IPS-18a (cell line): ENCODE measurements around the gene IL1F10.

Experiments used
- H3K27ac ChIP-seq: one replicate; pipeline ENCODE4 v1.5.1; 2013; ENCODE audit warnings: low read length
- H3K27me3 ChIP-seq: one replicate; pipeline ENCODE4 v1.6.1; 2013; ENCODE audit warnings: mild to moderate bottlenecking, low read length; ENCODE audit not compliant: control insufficient read depth, insufficient read depth
- H3K36me3 ChIP-seq: one replicate; pipeline ENCODE4 v1.6.1; 2013; ENCODE audit warnings: low read depth, low read length; ENCODE audit not compliant: control insufficient read depth
- H3K4me1 ChIP-seq: one replicate; pipeline ENCODE4 v1.6.1; 2013; ENCODE audit warnings: low read depth, low read length; ENCODE audit not compliant: control insufficient read depth
- H3K4me3 ChIP-seq: one replicate; pipeline ENCODE4 v1.5.1; 2013; ENCODE audit warnings: low read length
- H3K9ac ChIP-seq: one replicate; pipeline ENCODE4 v1.6.1; 2013; ENCODE audit warnings: mild to moderate bottlenecking, low read length, moderate library complexity
- H3K9me3 ChIP-seq: one replicate; pipeline ENCODE4 v1.6.1; 2013; ENCODE audit warnings: low read depth, low read length; ENCODE audit not compliant: control insufficient read depth

The IL1F10 gene

GRCh38 chr2:113117541-113118262 lies 49.9 kb downstream of the IL1F10 start:
- no peaks in the 10 kb centered on the region for H3K9me3 ChIP-seq
- no peaks in the 10 kb centered on the region for H3K27me3 ChIP-seq
- H3K36me3 ChIP-seq: no peaks in the 10 kb centered on the region
- no peak overlapping the region for H3K9ac ChIP-seq
- peaks cover 4% of the 10 kb centered on the region for H3K4me1 ChIP-seq
- no peak overlapping the region for H3K4me3 ChIP-seq
- H3K27ac ChIP-seq: no peak overlapping the region

DNA sequence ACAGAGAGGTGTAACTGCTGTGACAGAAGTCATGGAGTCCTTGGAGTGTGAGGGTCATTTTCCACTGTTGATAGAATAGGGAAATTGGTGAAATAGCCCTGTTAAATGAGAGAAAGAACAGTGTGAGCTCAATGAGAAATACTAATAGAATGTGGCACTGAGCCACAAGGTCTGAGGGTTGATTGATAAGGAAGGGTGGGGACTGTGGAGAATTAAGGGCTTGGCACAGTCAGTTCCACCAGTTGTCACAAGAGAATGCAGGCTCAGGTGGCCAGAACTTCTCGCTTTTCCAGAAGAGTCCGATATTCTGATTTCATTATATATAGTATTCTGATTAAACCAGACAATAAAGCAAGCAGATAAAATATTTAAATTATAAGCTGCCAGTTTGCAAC lies 50.5 kb downstream of the IL1F10 start:
- H3K9ac ChIP-seq: no peak overlapping the region
- no peaks in the 10 kb centered on the region for H3K36me3 ChIP-seq
- H3K9me3 ChIP-seq: no peaks in the 10 kb centered on the region
- no peaks in the 10 kb centered on the region for H3K27me3 ChIP-seq
- no peak overlapping the region for H3K27ac ChIP-seq
- no peaks in the 10 kb centered on the region for H3K4me1 ChIP-seq
- H3K4me3 ChIP-seq: no peak overlapping the region

DNA sequence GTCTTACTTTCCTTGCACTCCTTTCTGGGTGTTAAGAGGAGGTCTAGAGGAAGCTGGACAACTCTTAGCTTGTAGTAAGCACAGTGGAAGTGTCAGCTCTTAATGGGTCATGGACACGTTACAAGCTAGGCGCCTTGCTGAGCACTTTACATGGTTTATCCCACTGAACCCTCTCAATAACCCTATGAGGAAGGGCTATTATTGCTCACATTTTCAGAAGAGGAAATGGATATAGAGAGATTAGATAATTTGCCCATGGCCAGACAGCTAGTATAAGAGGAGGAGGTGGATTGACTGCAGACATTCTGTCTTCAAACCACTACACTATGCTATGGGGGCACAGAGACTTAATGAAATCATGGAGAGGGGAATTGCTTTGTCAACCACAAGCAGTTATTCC lies 51.3 kb downstream of the IL1F10 start:
- no peak overlapping the region for H3K9ac ChIP-seq
- H3K9me3 ChIP-seq: no peaks in the 10 kb centered on the region
- H3K36me3 ChIP-seq: no peaks in the 10 kb centered on the region
- H3K4me1 ChIP-seq: no peaks in the 10 kb centered on the region
- H3K27me3 ChIP-seq: no peaks in the 10 kb centered on the region
- no peak overlapping the region for H3K27ac ChIP-seq
- no peak overlapping the region for H3K4me3 ChIP-seq

DNA sequence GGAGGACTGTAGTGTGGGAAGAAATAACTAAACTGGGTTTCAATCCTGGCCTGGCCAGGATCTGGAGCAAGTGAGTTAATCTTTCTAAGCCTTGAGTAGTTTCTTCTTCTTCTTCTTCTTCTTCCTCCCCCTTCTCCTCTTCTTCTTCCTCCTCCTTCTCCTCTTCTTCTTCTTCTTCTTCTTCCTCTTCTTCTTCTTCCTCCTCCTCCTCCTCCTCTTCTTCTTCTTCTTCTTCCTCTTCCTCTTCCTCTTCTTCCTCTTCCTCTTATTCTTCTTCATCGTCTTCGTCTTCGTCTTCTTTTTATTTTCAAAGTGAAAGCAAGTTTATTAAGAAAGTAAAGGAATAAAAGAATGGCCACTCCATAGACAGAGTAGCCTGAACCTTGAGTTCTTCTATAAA lies 53.1 kb downstream of the IL1F10 start:
- no peak overlapping the region for H3K9ac ChIP-seq

GRCh38 chr2:113122364-113122763 lies 54.6 kb downstream of the IL1F10 start:
- Histone ChIP-seq H3K4me1 (no peaks in the 10 kb centered on the region), H3K4me3 (no peak overlapping the region), H3K27ac (no peak overlapping the region), H3K36me3 (no peaks in the 10 kb centered on the region), H3K27me3 (no peaks in the 10 kb centered on the region), H3K9ac (no peak overlapping the region), H3K9me3 (no peaks in the 10 kb centered on the region)

More for the DNA sequence above, 53.1 kb downstream of the IL1F10 start:
- H3K4me1 ChIP-seq: no peaks in the 10 kb centered on the region
- H3K27me3 ChIP-seq: no peaks in the 10 kb centered on the region
- no peaks in the 10 kb centered on the region for H3K36me3 ChIP-seq
- no peaks in the 10 kb centered on the region for H3K9me3 ChIP-seq
- H3K4me3 ChIP-seq: no peak overlapping the region
- no peak overlapping the region for H3K27ac ChIP-seq

DNA sequence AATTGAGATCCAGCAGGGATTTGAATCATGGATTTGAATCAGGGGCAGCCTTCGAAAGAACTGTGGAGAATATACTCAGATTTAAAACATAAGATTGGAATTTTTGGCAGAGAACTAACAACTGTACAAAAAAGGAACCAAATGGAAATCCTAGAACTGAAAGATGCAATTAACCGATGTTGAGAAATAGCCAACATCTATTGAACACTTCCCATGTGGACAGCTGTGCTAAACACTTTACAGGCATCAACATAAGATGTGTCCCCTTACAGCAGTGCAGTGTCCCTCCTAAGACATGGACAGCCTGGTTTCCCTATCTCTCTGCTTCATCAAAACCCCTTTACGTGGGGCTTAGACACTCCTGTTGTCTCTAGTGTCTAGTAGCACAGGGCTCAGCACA lies 56.0 kb downstream of the IL1F10 start:
- Histone ChIP-seq H3K9ac (no peak overlapping the region), H3K27ac (no peak overlapping the region), H3K27me3 (no peaks in the 10 kb centered on the region), H3K36me3 (no peaks in the 10 kb centered on the region), H3K4me3 (no peak overlapping the region), H3K4me1 (no peaks in the 10 kb centered on the region), H3K9me3 (no peaks in the 10 kb centered on the region)

DNA sequence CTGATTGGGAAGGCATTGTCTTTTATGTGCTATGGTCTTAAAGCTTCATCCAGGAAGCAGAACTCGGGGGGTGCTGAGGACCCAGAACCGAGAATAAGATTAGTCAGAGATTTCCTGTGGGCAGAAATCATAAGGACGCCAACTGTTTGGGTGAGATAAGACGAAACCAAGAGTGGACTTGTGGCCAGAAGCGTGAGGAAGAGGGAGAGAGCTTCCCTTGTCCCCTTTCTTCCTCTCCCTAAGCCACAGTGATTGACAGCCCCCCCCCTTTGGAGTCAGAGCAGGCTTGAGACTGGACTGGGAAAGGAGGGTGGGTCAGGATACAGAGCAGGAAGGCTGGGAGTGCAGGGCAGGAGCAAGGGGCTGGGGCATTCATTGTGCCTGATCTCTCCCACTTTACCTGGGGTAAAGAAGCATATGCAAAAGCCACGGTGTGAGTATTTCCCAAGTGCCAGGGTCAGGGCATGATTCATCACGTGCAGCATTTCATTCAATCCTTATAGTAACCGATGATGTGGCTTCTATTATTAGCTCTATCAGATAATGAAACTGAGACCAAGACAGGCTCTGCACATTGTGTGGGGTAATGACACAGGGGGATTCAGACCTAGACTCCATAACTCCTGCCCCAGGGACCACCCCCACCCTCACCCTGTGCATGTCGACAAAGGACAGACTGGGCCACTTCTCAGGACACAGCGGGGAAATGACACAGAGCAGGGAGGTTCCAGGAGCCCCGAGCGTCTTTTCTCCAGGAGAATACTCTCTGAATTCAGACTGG lies 56.6 kb downstream of the IL1F10 start:
- Histone ChIP-seq H3K27me3 (no peaks in the 10 kb centered on the region), H3K36me3 (no peaks in the 10 kb centered on the region), H3K4me1 (no peaks in the 10 kb centered on the region), H3K9ac (no peak overlapping the region), H3K4me3 (no peak overlapping the region), H3K9me3 (no peaks in the 10 kb centered on the region), H3K27ac (no peak overlapping the region)
